Fibroblast of skin of left quadriceps (primary cell): ENCODE measurements around the gene HAUS6.
A peak's percentile ranks its signal among the peaks of the same experiment; 100 is the strongest.
"Not testable (repeated sequence)": the region's sequence is repeated elsewhere in the genome, so short reads cannot be mapped to it uniquely, and the experiment has no call there.

Source experiments
- DNase-seq, 2 experiments: peaks; one replicate each; pipeline ENCODE4 v3.0.0-alpha.2; 2013; ENCODE audit warnings: low read depth in 2 of 2

The HAUS6 gene

GRCh38 chr9:19033015-19033414 is 69.7 kb downstream of the HAUS6 start, which contains the start of gene SAXO1:
SAXO1 (minus strand) TSS chr9:19033209; CDS start chr9:19032908, 301 bp downstream.
- DNase-seq = no peak

DNA sequence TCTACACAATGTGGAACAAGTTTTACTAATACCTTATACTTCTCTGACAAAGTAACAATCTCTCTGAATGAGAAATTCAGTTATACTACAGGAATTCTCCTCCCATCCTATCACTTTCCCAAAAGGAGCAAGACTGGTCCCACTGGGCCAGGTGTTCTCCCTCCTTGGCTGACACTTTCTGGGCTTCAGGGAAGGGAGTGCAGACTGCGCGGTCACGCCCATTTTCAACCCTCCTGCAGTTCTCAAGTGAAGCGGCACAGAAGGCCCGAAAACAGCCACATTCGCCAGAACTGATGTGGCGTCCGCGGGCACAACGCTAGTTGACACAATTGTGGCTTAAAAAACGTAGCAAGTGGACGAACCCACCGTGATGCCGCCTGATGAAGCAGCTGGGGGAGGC is 70.3 kb downstream of the HAUS6 start:
- DNase-seq = no peak

- no peak for DNase-seq
Measured at GRCh38 chr9:19030899-19031298, 71.8 kb downstream of the HAUS6 start.

DNA sequence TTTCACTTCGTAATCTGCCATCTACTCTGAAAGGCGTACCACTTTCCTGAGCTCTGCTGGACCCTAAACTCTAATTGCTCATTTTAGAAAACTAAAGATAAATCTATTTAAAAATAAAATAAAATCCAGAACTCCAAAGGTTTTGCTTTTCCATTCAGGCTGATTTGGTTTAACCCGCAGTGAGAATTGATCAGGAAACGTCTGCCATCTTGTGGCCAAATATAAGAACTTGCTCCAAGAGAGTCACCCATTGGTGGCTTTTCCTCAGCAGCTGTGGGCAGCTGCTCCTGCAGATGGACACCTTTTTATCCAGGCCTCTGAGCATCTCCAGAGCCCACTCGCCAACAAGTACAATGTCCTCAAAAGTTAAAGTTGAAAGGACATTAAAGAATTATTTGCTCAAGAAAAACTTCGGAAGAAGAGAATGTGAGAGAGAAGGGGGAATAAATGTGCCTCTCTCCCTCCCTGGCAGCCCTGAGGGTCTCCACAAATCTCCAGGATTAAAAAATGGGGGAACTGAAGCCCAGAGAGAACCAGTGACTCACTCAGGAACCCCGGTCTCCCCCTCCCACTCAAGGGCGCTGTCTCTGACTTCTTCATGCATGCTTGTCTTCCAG is 73.8 kb downstream of the HAUS6 start:
- peak in 1 of 2 experiments; percentile 45 for DNase-seq

GRCh38 chr9:19027825-19028224 is 74.9 kb downstream of the HAUS6 start:
- DNase-seq = no peak

- no peak for DNase-seq
Measured at GRCh38 chr9:19026375-19026774, 76.3 kb downstream of the HAUS6 start.

GRCh38 chr9:19023078-19023477 is 79.6 kb downstream of the HAUS6 start:
- no peak for DNase-seq

DNA sequence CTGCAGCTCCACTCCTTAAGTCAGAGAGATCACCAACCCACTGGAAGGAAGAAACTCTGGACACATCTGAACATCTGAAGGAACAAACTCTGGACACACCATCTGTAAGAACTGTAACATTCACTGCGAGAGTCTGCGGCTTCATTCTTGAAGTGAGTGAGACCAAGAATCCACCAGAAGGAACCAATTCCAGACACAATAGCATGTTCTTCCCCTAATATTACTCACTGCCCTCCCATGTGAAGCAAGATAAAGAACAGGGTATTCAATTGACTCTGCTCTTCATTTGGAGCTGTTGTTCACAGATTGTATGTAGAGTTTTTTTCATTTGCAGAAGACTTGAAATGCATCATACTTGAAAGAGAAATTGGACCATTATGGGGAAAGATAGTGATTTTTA is 80.5 kb downstream of the HAUS6 start:
- DNase-seq = no peak

DNA sequence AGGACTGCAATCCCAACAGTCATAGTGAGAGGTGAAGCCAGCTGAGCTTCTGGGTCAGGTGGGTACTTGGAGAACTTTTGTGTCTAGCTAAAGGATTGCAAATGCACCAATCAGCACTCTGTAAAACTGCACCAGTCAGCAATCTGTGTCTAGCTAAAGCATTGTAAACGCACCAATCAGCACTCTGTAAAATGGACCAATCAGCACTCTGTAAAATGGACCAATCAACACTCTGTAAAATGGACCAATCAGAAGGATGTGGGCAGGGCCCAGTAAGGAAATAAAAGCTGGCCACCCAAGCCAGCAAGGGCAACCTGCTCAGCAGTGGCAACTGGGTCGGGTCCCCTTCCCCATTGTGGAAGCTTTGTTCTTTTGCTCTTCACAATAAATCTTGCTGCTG is 81.1 kb downstream of the HAUS6 start:
- DNase-seq = not testable (repeated sequence)

DNA sequence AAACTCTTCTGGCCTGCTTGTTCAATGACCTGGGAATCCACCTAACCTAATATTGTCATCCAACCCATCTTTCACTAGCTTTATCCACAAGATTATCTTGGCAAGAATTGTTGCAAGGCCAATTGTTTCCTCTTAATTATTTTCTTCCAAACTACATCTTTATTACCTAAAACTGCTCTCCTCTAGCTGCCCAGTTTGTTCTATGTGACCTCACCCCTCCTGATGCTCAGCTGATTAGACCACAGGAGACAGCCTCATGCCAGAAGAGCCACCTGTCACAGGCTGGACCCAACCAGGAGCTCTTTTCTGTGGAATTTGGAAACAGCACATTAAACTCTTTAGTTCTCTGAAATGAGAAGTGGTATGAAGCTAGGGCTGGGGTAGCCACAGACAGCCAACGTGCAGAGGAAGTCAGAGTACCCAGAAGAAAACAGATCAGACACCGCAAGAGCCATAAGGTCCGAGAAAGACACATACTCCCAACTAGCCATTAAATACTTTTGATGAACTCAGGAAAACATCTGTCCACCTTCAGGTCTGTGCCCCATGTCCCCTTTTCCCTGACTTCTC is 81.7 kb downstream of the HAUS6 start:
- DNase-seq = no peak

DNA sequence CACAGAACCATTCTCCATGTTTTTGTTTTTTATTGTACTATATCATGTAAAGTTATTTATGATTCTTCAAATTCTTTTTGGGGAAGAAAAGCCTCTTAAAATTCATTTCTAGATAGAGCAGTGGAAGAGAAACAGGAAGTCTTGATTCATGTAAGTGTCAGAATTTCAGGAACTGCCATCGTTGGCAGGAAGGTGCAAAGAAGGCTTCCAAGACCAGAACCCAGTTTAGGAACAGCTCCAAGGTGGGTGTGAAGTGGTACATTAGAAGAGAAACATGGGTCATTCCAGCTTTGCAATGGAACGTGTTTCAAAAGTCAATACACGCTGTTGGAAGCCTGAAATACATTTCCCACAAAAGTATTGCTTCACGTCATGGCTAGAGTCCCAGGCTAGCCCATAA is 84.5 kb downstream of the HAUS6 start:
- DNase-seq = no peak

DNA sequence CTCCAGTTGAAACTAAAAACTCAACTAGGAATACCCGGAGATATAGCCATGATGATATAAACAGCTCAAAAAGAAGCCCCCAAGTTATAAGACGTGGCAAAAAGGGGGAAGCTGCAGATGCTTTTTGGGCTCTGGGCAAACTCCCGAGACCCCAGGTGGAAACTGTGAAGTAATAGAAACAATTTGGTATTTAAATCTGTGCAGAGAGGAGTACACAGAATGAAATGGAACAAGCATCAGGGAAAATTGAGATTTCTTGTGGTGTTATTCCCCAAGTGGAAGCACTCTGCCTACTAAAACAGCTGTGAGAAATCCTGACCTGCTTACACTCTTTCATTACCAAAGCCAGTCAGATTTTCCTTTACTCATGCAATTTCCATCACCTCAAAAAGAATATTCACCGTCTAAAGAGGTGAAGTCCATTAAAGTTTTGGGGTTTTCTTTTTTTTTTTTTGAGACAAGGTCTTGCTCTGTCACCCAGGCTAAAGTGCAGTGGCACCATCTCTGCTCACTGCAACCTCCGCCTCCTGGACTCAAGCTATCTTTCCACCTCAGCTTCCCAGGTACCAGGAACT is 93.2 kb downstream of the HAUS6 start:
- DNase-seq = no peak
